Esophagus squamous epithelium (tissue), 4 donors: Measurements from ENCODE around the gene DNER.

Source experiments
- CTCF ChIP-seq, 6 experiments: fragments of 450-650 bp in 4 of 6; fragments of 200-600 bp in 2 of 6; sonication (generic) in 2 of 6; IDR thresholded peaks; one replicate each; pipeline ENCODE4 v1.5.1; 2016 to 2019; ENCODE audit warnings: antibody characterized with exemption in 6 of 6, mild to moderate bottlenecking in 4 of 6, moderate library complexity in 4 of 6
- POLR2A ChIP-seq, 4 donors: fragments of 450-650 bp; IDR thresholded peaks; one replicate each; pipeline ENCODE4 v1.6.1; 2017; ENCODE audit warnings: antibody characterized with exemption in 4 of 4, mild to moderate bottlenecking in 4 of 4, moderate library complexity in 3 of 4

- TF ChIP-seq CTCF (IDR thresholded peaks at IDR 0.05) (no peak), POLR2A (IDR thresholded peaks at IDR 0.05) (no peak)
Measured at GRCh38 chr2:229348128-229348527, 366.2 kb downstream of the DNER start.
